Ishikawa (cell line): Measurements from ENCODE around the gene ELMO1.

Experiments
- CEBPB ChIP-seq: IDR thresholded peaks from 2 replicates; pipeline ENCODE4 v1.6.1; 2012
- CREB1 ChIP-seq: IDR thresholded peaks from 2 replicates; pipeline ENCODE4 v1.6.1; 2012; ENCODE audit warnings: low read depth
- EGR1 ChIP-seq: IDR thresholded peaks from 2 replicates; pipeline ENCODE4 v1.6.1; 2012
- EP300 ChIP-seq: IDR thresholded peaks from 2 replicates; pipeline ENCODE4 v1.6.1; 2012; ENCODE audit warnings: borderline replicate concordance
- FOXM1 ChIP-seq: IDR thresholded peaks from 2 replicates; pipeline ENCODE4 v1.6.1; 2012; ENCODE audit warnings: low read depth, borderline replicate concordance
- NFIC ChIP-seq: IDR thresholded peaks from 2 replicates; pipeline ENCODE4 v1.6.1; 2012
- RAD21 ChIP-seq: IDR thresholded peaks from 2 replicates; pipeline ENCODE4 v1.6.1; 2012; ENCODE audit warnings: low read depth
- TAF1 ChIP-seq: IDR thresholded peaks from 2 replicates; pipeline ENCODE4 v1.6.1; 2012; ENCODE audit warnings: low read depth, mild to moderate bottlenecking
- TCF12 ChIP-seq: IDR thresholded peaks from 2 replicates; pipeline ENCODE4 v1.6.1; 2012; ENCODE audit warnings: low read depth
- TEAD4 ChIP-seq: IDR thresholded peaks from 2 replicates; pipeline ENCODE4 v1.6.1; 2012
- YY1 ChIP-seq: IDR thresholded peaks from 2 replicates; pipeline ENCODE4 v1.6.1; 2012; ENCODE audit warnings: low read depth
- ZBTB7A ChIP-seq: IDR thresholded peaks from 2 replicates; pipeline ENCODE4 v1.6.1; 2012; ENCODE audit warnings: low read depth
- TF ChIP-seq, protein P1 (sequence below): IDR thresholded peaks from 2 replicates; pipeline ENCODE4 v1.6.1; 2012
- TF ChIP-seq, protein P2 (sequence below): IDR thresholded peaks from 2 replicates; pipeline ENCODE4 v1.6.1; 2012
- TF ChIP-seq, protein P3 (sequence below): IDR thresholded peaks from 2 replicates; pipeline ENCODE4 v1.6.1; 2012; ENCODE audit warnings: low read depth, mild to moderate bottlenecking

The ELMO1 gene

DNA sequence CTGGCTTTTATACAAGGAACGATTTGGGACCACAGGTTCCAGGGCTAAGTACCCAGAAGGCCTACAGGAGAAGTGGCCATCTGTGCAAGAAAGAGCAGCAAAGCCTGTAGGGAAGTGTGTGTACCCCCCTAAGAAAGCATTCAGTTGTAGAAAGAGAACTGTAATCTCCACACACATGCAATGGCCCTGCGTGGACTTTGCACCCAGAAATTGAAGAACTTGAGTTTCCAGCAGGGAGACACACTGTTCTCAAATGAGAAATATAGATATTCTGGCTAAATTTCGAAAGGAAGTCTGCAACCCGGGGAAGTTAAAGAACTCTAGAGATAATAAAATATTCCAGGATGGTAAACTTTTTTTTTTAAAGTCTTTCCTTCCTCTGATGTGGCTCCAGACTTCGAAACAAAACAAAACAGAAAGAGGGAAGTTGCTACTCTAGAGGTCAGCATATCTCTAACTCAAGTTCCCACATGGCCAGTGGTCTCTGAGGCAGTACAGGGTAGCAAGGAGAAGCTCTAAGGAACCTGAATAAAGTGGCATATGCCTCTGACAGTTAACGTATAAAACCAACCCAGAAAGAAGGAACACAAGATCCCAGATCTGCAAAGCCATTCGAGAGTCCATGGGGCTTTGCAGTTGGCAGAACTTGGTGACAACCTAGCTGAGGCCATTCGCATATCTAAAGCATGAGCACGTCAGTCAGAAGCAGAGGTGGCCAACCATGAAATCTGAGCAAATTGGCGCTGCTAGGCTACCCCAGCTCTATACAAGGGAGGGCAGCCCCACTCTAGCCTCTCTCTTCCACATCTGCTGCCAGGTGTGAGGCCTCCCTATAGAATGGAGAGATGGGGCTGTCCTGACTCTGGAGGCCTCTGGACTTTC lies 56.6 kb downstream of the ELMO1 start:
- TF ChIP-seq, protein P1, sequence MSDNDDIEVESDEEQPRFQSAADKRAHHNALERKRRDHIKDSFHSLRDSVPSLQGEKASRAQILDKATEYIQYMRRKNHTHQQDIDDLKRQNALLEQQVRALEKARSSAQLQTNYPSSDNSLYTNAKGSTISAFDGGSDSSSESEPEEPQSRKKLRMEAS, result no peak
- TF ChIP-seq RAD21, result no peak
- TF ChIP-seq NFIC, result no peak
- no peak for TF ChIP-seq ZBTB7A
- TF ChIP-seq CEBPB, result no peak
- no peak for TF ChIP-seq EGR1
- TF ChIP-seq TAF1, result no peak
- TF ChIP-seq FOXM1, result no peak
- TF ChIP-seq EP300, result no peak
- no peak for TF ChIP-seq TEAD4
- no peak for TF ChIP-seq TCF12

DNA sequence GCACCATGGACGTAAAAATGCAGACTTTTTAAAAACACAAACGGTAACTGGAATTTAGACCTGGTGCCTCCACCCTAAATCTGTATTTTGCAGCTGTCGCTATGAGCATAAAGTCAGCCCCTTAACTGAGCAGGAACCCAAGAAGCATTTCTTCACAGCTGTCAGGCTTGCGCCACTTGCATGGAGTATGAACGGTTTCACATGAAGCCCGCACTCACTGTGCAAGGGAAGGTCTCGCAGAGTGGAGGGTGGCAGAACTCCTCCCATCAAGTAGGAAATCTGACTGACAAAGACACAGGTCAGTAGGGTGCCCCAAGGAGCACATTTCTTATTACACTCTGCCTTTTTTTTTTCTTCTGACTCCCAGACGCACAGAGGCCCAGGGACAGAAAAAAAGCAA lies 58.5 kb downstream of the ELMO1 start:
- TF ChIP-seq EP300 (no peak), YY1 (no peak), FOXM1 (no peak), RAD21 (no peak), CREB1 (no peak), EGR1 (no peak), CEBPB (no peak), NFIC (no peak), TCF12 (no peak), TEAD4 (no peak), ZBTB7A (no peak), TAF1 (no peak)
- TF ChIP-seq, protein P2, sequence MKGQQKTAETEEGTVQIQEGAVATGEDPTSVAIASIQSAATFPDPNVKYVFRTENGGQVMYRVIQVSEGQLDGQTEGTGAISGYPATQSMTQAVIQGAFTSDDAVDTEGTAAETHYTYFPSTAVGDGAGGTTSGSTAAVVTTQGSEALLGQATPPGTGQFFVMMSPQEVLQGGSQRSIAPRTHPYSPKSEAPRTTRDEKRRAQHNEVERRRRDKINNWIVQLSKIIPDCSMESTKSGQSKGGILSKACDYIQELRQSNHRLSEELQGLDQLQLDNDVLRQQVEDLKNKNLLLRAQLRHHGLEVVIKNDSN, result no peak
- TF ChIP-seq, protein P3, sequence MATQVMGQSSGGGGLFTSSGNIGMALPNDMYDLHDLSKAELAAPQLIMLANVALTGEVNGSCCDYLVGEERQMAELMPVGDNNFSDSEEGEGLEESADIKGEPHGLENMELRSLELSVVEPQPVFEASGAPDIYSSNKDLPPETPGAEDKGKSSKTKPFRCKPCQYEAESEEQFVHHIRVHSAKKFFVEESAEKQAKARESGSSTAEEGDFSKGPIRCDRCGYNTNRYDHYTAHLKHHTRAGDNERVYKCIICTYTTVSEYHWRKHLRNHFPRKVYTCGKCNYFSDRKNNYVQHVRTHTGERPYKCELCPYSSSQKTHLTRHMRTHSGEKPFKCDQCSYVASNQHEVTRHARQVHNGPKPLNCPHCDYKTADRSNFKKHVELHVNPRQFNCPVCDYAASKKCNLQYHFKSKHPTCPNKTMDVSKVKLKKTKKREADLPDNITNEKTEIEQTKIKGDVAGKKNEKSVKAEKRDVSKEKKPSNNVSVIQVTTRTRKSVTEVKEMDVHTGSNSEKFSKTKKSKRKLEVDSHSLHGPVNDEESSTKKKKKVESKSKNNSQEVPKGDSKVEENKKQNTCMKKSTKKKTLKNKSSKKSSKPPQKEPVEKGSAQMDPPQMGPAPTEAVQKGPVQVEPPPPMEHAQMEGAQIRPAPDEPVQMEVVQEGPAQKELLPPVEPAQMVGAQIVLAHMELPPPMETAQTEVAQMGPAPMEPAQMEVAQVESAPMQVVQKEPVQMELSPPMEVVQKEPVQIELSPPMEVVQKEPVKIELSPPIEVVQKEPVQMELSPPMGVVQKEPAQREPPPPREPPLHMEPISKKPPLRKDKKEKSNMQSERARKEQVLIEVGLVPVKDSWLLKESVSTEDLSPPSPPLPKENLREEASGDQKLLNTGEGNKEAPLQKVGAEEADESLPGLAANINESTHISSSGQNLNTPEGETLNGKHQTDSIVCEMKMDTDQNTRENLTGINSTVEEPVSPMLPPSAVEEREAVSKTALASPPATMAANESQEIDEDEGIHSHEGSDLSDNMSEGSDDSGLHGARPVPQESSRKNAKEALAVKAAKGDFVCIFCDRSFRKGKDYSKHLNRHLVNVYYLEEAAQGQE, result no peak
- TF ChIP-seq, protein P1, result no peak

DNA sequence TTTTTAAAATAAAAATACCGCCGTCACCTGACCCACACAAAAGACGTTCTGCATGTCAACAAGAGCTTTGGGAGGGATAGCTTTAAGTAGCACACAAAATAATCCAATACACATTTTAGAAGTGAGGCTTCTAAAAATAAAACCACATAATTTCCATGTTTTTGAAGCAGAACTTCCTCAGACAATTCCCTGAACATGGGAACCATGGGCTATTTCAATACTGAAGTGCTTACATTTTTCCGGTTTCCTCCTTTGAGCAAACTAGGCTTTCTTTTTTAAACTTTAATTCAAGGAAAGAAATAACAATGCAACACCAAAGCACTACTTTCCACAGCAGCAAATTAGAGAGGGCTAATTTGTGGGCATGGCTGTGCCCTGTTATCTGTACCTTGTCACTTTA lies 59.9 kb downstream of the ELMO1 start:
- no peak for TF ChIP-seq CREB1
- TF ChIP-seq TEAD4, result no peak
- TF ChIP-seq, protein P1, result no peak
- TF ChIP-seq EGR1, result no peak
- no peak for TF ChIP-seq ZBTB7A
- TF ChIP-seq FOXM1, result no peak
- no peak for TF ChIP-seq CEBPB
- TF ChIP-seq, protein P3, result no peak
- no peak for TF ChIP-seq TAF1
- no peak for TF ChIP-seq EP300
- no peak for TF ChIP-seq RAD21
- no peak for TF ChIP-seq YY1
- TF ChIP-seq, protein P2, result no peak
- no peak for TF ChIP-seq TCF12
- no peak for TF ChIP-seq NFIC

DNA sequence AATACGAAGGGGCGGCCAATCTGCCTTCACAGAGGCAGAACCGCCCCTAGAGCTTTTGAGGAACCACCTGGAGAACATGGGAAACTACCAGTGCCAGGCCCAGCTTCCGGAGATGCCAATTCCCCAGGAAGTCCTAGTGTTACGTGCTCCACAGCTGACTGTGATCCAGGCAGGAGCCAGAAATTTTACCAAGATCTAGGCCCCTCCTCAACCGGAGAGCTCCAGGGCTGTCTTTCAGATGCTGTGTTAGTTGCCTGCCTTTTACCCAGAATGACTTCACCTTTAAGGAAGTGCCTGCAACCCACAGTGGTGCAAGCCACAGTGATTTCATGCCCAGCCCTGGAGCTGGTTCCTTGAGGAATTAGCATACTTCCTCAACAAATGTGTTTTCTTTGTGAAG lies 62.9 kb downstream of the ELMO1 start:
- TF ChIP-seq TAF1, result no peak
- TF ChIP-seq ZBTB7A, result no peak
- TF ChIP-seq EGR1, result no peak
- no peak for TF ChIP-seq CEBPB
- TF ChIP-seq FOXM1, result no peak
- TF ChIP-seq, protein P2, result no peak
- no peak for TF ChIP-seq CREB1
- TF ChIP-seq EP300, result no peak
- TF ChIP-seq NFIC, result no peak
- no peak for TF ChIP-seq TCF12

DNA sequence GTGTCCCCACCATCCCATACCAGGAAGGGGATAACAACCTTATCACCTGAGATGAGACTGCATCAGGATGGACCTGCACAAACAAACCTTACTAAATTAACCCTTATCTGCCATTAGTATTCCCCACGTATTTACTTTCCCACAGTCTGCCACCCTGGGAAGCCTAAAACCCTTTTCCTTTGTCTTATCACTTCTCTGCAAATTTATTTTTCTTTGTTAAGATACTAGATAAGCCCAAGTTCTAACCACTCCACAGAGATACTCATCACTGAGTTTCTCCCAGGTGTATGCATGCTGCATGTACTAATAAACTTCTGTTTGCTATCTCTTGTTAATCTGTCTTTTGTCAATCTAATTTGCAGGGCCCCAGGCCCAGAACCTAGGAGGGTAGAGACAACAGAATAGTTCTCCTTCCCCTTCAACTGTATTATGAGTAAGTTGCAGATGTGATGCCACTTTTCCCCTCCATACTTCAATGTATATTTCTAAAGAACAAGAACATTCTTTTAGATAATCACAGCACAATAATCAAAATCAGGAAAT lies 66.0 kb downstream of the ELMO1 start:
- no peak for TF ChIP-seq CREB1
- TF ChIP-seq EP300, result no peak
- no peak for TF ChIP-seq NFIC
